Fibroblast of pulmonary artery (primary cell): ENCODE data around the gene IRF2.

Experiments
- DNase-seq: peaks from one replicate; pipeline ENCODE4 v3.0.0-alpha.2; 2010; ENCODE audit warnings: low read depth
- H3K4me3 ChIP-seq: replicated peaks from 2 replicates; pipeline ENCODE4 v1.5.1; 2011; ENCODE audit warnings: low read depth, mild to moderate bottlenecking, control low read depth, low read length, moderate library complexity
- CTCF ChIP-seq: IDR thresholded peaks from 2 replicates; pipeline ENCODE4 v1.5.1; 2011; ENCODE audit warnings: mild to moderate bottlenecking, control low read depth, low read length, inconsistent platforms; ENCODE audit errors: missing control alignments

Gene IRF2

GRCh38 chr4:184427093-184427492 is 47.3 kb downstream of the IRF2 start:
- DNase-seq, result no peak
- no peak overlapping the region for H3K4me3 ChIP-seq
- no peak for TF ChIP-seq CTCF

GRCh38 chr4:184424993-184425758 is 49.2 kb downstream of the IRF2 start:
- DNase-seq, result no peak
- no peak overlapping the region for H3K4me3 ChIP-seq
- TF ChIP-seq CTCF, result no peak

- DNase-seq, result no peak
- TF ChIP-seq CTCF, result no peak
- no peak overlapping the region for H3K4me3 ChIP-seq
Observed at GRCh38 chr4:184424279-184424678, 50.1 kb downstream of the IRF2 start.

GRCh38 chr4:184423003-184423686 is 51.2 kb downstream of the IRF2 start:
- TF ChIP-seq CTCF, result no peak
- no peak for DNase-seq
- no peak overlapping the region for H3K4me3 ChIP-seq

- no peak for DNase-seq
- no peak for TF ChIP-seq CTCF
Observed at GRCh38 chr4:184422378-184422777, 52.0 kb downstream of the IRF2 start.

GRCh38 chr4:184421533-184422155 is 52.7 kb downstream of the IRF2 start:
- DNase-seq, result no peak
- no peak overlapping the region for H3K4me3 ChIP-seq
- no peak for TF ChIP-seq CTCF

More at GRCh38 chr4:184422378-184422777, 52.0 kb downstream of the IRF2 start:
- H3K4me3 ChIP-seq, result no peak overlapping the region
